DMS114 treated with DMSO at 0.1 percent for 48 hours (cell line): Measurements from ENCODE around the gene SNX18.
"Not testable (repeated sequence)": the region's sequence is repeated elsewhere in the genome, so short reads cannot be mapped to it uniquely, and the experiment has no call there.

Experiments used
- DNase-seq: peaks from one replicate; lab custom pipeline; 2025; ENCODE audit not compliant: unreplicated experiment; lab: John Stamatoyannopoulos, UW

The SNX18 gene

GRCh38 chr5:54519509-54519876 lies 1.9 kb downstream of the SNX18 start:
- DNase-seq: no peak

- DNase-seq: no peak
Observed at GRCh38 chr5:54520438-54520846, 2.9 kb downstream of the SNX18 start.

- DNase-seq: no peak
Observed at GRCh38 chr5:54520940-54521339, 3.4 kb downstream of the SNX18 start.

GRCh38 chr5:54521856-54522479 lies 4.4 kb downstream of the SNX18 start:
- no peak for DNase-seq

- DNase-seq: no peak
Observed at GRCh38 chr5:54523534-54523933, 6.0 kb downstream of the SNX18 start.

- DNase-seq: no peak
Observed at GRCh38 chr5:54524082-54524481, 6.5 kb downstream of the SNX18 start.

GRCh38 chr5:54524704-54525103 lies 7.1 kb downstream of the SNX18 start:
- no peak for DNase-seq

GRCh38 chr5:54525261-54525660 lies 7.7 kb downstream of the SNX18 start:
- DNase-seq: no peak

- DNase-seq: no peak
Observed at GRCh38 chr5:54525692-54526091, 8.1 kb downstream of the SNX18 start.

GRCh38 chr5:54526604-54527288 lies 9.2 kb downstream of the SNX18 start:
- no peak for DNase-seq

- no peak for DNase-seq
Observed at GRCh38 chr5:54528633-54529209, 11.2 kb downstream of the SNX18 start.

GRCh38 chr5:54529565-54529964 lies 12.0 kb downstream of the SNX18 start:
- DNase-seq: no peak

- no peak for DNase-seq
Observed at GRCh38 chr5:54531546-54531945, 14.0 kb downstream of the SNX18 start.

- no peak for DNase-seq
Observed at GRCh38 chr5:54533541-54534190, 16.1 kb downstream of the SNX18 start.

- no peak for DNase-seq
Observed at GRCh38 chr5:54534191-54535004, 16.8 kb downstream of the SNX18 start.

GRCh38 chr5:54535149-54535844 lies 17.7 kb downstream of the SNX18 start:
- no peak for DNase-seq

GRCh38 chr5:54536375-54536774 lies 18.8 kb downstream of the SNX18 start:
- DNase-seq: not testable (repeated sequence)

- not testable (repeated sequence) for DNase-seq
Observed at GRCh38 chr5:54536861-54537260, 19.3 kb downstream of the SNX18 start.

GRCh38 chr5:54537725-54538124 lies 20.2 kb downstream of the SNX18 start:
- no peak for DNase-seq

GRCh38 chr5:54538156-54538555 lies 20.6 kb downstream of the SNX18 start:
- no peak for DNase-seq

- DNase-seq: no peak
Observed at GRCh38 chr5:54539001-54539400, 21.4 kb downstream of the SNX18 start.
